B cell (primary cell): ENCODE results near the gene ATP2B3. TPM values are rescaled to one million over a fixed set of nuclear protein-coding genes. Genes with fewer than 3 reads are reported as not detected.

Experiments
- ATAC-seq: fragments of 200-7000 bp; cut with Tn5 transposase; one replicate; pipeline ENCODE4 v1.10.0; 2021; ENCODE audit warnings: low read depth, mild to moderate bottlenecking, moderate number of reproducible peaks, moderate library complexity
- CTCF ChIA-PET: fragments of 350-600 bp; sonication (Branson Sonifier 250); formaldehyde crosslinking; loops from one replicate; lab custom pipeline; 2021; ENCODE audit warnings: antibody characterized with exemption, inconsistent platforms; lab: Charles Lee
- POLR2A ChIA-PET: fragments of 350-600 bp; sonication (Branson Sonifier 250); formaldehyde crosslinking; loops from one replicate; lab custom pipeline; 2021; ENCODE audit warnings: antibody characterized with exemption; lab: Charles Lee
- DNase-seq: peaks from one replicate; pipeline ENCODE4 v3.0.0; 2013
- H2AFZ ChIP-seq: 2 replicates; pipeline ENCODE4 v1.6.1; 2012; ENCODE audit warnings: mild to moderate bottlenecking, low read depth, low read length; ENCODE audit not compliant: insufficient read depth, poor library complexity, severe bottlenecking
- H3K27ac ChIP-seq, 2 donors: 1 replicate in 1 of 2; 2 replicates in 1 of 2; pipeline ENCODE4 v1.5.1; 2012 to 2013; ENCODE audit warnings: low read length in 2 of 2, mild to moderate bottlenecking in 2 of 2, moderate library complexity in 1 of 2
- H3K27me3 ChIP-seq, 4 experiments: fragments of 200-600 bp in 1 of 4; sonication (generic) in 1 of 4; replicated peaks in 1 of 4; 1 replicate in 2 of 4; 2 replicates in 2 of 4; pipeline versions ENCODE4 v1.6.1 to v1.7.0; 2013 to 2016; ENCODE audit warnings: low read length in 3 of 4, mild to moderate bottlenecking in 2 of 4, mixed read lengths in 1 of 4, moderate library complexity in 1 of 4; ENCODE audit not compliant: insufficient read depth in 4 of 4, control insufficient read depth in 3 of 4; ENCODE audit errors: control extremely low read depth in 1 of 4
- H3K36me3 ChIP-seq, 2 experiments: replicated peaks in 1 of 2; 1 replicate in 1 of 2; 2 replicates in 1 of 2; pipeline versions ENCODE4 v1.6.1 to v1.7.1; 2013; ENCODE audit warnings: low read length in 1 of 2; ENCODE audit not compliant: insufficient read depth in 2 of 2, control insufficient read depth in 1 of 2; ENCODE audit errors: control extremely low read depth in 1 of 2, extremely low read depth in 1 of 2
- H3K4me1 ChIP-seq, 2 donors: fragments of 200-600 bp in 1 of 2; sonication (generic) in 1 of 2; 1 replicate in 1 of 2; 2 replicates in 1 of 2; pipeline versions ENCODE4 v1.5.1 to v1.6.1; 2013 to 2017; ENCODE audit warnings: low read length in 2 of 2; ENCODE audit not compliant: control insufficient read depth in 2 of 2, insufficient read depth in 2 of 2
- H3K4me2 ChIP-seq: replicated peaks from 2 replicates; pipeline ENCODE3; 2012; ENCODE audit warnings: mild to moderate bottlenecking, low read depth, low read length; ENCODE audit not compliant: poor library complexity, severe bottlenecking
- H3K4me3 ChIP-seq, 5 experiments: fragments of 200-600 bp in 1 of 5; sonication (generic) in 1 of 5; 1 replicate in 3 of 5; 2 replicates in 2 of 5; pipeline versions ENCODE4 v1.5.1 to v1.7.0; 2011 to 2016; ENCODE audit warnings: low read length in 4 of 5, mild to moderate bottlenecking in 4 of 5, low read depth in 2 of 5, control low read depth in 1 of 5, moderate library complexity in 1 of 5; ENCODE audit not compliant: insufficient read depth in 1 of 5; ENCODE audit errors: control extremely low read depth in 1 of 5, extremely low read depth in 1 of 5
- H3K79me2 ChIP-seq: fragments of 200-600 bp; sonication (generic); one replicate; pipeline ENCODE4 v1.6.0; 2016; ENCODE audit warnings: low read length; ENCODE audit not compliant: control insufficient read depth, insufficient read depth
- H3K9ac ChIP-seq: fragments of 200-600 bp; sonication (generic); 2 replicates; pipeline ENCODE4 v1.6.1; 2017; ENCODE audit warnings: mild to moderate bottlenecking, low read length, moderate library complexity
- H3K9me3 ChIP-seq, 3 donors: one replicate each; pipeline versions ENCODE4 v1.6.1 to v1.7.1; 2013; ENCODE audit warnings: low read length in 2 of 3; ENCODE audit not compliant: control insufficient read depth in 2 of 3, insufficient read depth in 1 of 3; ENCODE audit errors: control extremely low read depth in 1 of 3
- H4K20me1 ChIP-seq: 2 replicates; pipeline ENCODE4 v1.6.0; 2012; ENCODE audit warnings: mild to moderate bottlenecking, low read length; ENCODE audit not compliant: insufficient read depth, control insufficient read depth, poor library complexity, severe bottlenecking
- H3K27ac Mint-ChIP-seq: one replicate; pipeline ENCODE4 v1.8.0; 2021; ENCODE audit warnings: mixed read lengths
- H3K27me3 Mint-ChIP-seq: one replicate; pipeline ENCODE4 v1.8.0; 2021; ENCODE audit warnings: mixed read lengths
- H3K4me1 Mint-ChIP-seq: one replicate; pipeline ENCODE4 v1.8.0; 2021; ENCODE audit warnings: mixed read lengths
- H3K4me3 Mint-ChIP-seq: one replicate; pipeline ENCODE4 v1.8.0; 2021; ENCODE audit warnings: mixed read lengths
- H3K9me3 Mint-ChIP-seq: one replicate; pipeline ENCODE4 v1.8.0; 2022; ENCODE audit warnings: mixed read lengths; ENCODE audit not compliant: insufficient read depth
- CTCF ChIP-seq: fragments of 200-600 bp; IDR thresholded peaks from one replicate; pipeline ENCODE4 v1.8.0; 2022; ENCODE audit warnings: antibody characterized with exemption, mild to moderate bottlenecking
- EZH2 ChIP-seq: IDR thresholded peaks from 2 replicates; pipeline ENCODE4 v1.6.1; 2012; ENCODE audit warnings: borderline replicate concordance, low read depth, mild to moderate bottlenecking, moderate library complexity, low read length; ENCODE audit not compliant: insufficient read depth, poor library complexity, severe bottlenecking
- WGBS: methylation state at CpG from one replicate; pipeline ENCODE4 v1.1.5; 2013; ENCODE audit warnings: missing lambda C conversion rate; ENCODE audit not compliant: insufficient coverage; 5-methylcytosine and 5-hydroxymethylcytosine counted together
- intact Hi-C: fragments of 100-400 bp; cut with micrococcal nuclease; formaldehyde crosslinking; loops from one replicate; pipeline ENCODE4 v1.10.0; 2022
- polyA plus RNA-seq: library from polyadenylated mRNA; depleted of rRNA; stranded (reverse); fragments of >200 nt; gene quantifications from 2 replicates; pipeline ENCODE4 v1.2.3, GENCODE V29; 2012
- total RNA-seq, 2 donors: library from RNA; stranded (reverse); fragments of 120-200 nt in 1 of 2; gene quantifications; 1 replicate in 1 of 2; 2 replicates in 1 of 2; pipeline versions ENCODE4 v1.2.3 to v1.2.4, GENCODE V29; 2013 to 2022

Gene ATP2B3
- total and polyA plus RNA-seq, 2 donors (not counting 1 experiment from before 2014, with no cell fraction given), result not detected

- Histone ChIP-seq H3K36me3 (no peaks in the 10 kb centered on the region), H3K9ac (no peak overlapping the region), H3K27ac (no peak overlapping the region), H3K27me3 (peaks cover 0 to 11% (median 3%) of the 10 kb centered on the region in 4 experiments), H3K9me3 (no peaks in the 10 kb centered on the region), H3K4me2 (no peak overlapping the region), H3K4me3 (no peak overlapping the region), H4K20me1 (no peaks in the 10 kb centered on the region), H3K79me2 (no peaks in the 10 kb centered on the region), H3K4me1 (no peaks in the 10 kb centered on the region), H2AFZ (no peak overlapping the region)
- Mint-ChIP-seq H3K27ac (no peak overlapping the region), H3K4me3 (no peak overlapping the region), H3K27me3 (no peaks in the 10 kb centered on the region), H3K9me3 (no peaks in the 10 kb centered on the region), H3K4me1 (no peaks in the 10 kb centered on the region)
- ChIA-PET POLR2A (no interaction called here), CTCF (no interaction called here)
- ATAC-seq, result no peak
- 91% methylated on average over 11 of the region's 17 CpGs for WGBS
- TF ChIP-seq CTCF (no peak), EZH2 (no peak)
- intact Hi-C loops, result no loop called here
- DNase-seq, result no peak
Observed at GRCh38 chrX:153499876-153500275, 17.6 kb upstream of the ATP2B3 start.

- intact Hi-C loops, result no loop called here
- H3K4me1 Mint-ChIP-seq, result no peaks in the 10 kb centered on the region
- no peaks in the 10 kb centered on the region for H3K36me3 ChIP-seq
- no peak overlapping the region for H3K27ac ChIP-seq
- no peaks in the 10 kb centered on the region for H3K9me3 ChIP-seq
- H3K79me2 ChIP-seq, result no peaks in the 10 kb centered on the region
- no peak overlapping the region for H3K4me3 Mint-ChIP-seq
- no peak overlapping the region for H3K9ac ChIP-seq
- H2AFZ ChIP-seq, result no peak overlapping the region
- H3K4me2 ChIP-seq, result no peak overlapping the region
- H4K20me1 ChIP-seq, result no peaks in the 10 kb centered on the region
- H3K27me3 Mint-ChIP-seq, result no peaks in the 10 kb centered on the region
- no peak overlapping the region for H3K4me3 ChIP-seq
- POLR2A ChIA-PET, result no interaction called here
- peaks cover 0 to 6% (median under 1%) of the 10 kb centered on the region in 4 experiments for H3K27me3 ChIP-seq
- H3K27ac Mint-ChIP-seq, result no peak overlapping the region
- CTCF ChIA-PET, result no interaction called here
- TF ChIP-seq EZH2, result no peak
- TF ChIP-seq CTCF, result no peak
- no peak for ATAC-seq
- H3K4me1 ChIP-seq, result no peaks in the 10 kb centered on the region
- 72% methylated on average over 4 of the region's 9 CpGs for WGBS
- no peaks in the 10 kb centered on the region for H3K9me3 Mint-ChIP-seq
- DNase-seq, result no peak
Observed at GRCh38 chrX:153500676-153501280, 16.7 kb upstream of the ATP2B3 start.
